Left colon (tissue), 2 donors: ENCODE results near the gene ZNF232. TPM values are rescaled to one million over a fixed set of nuclear protein-coding genes. Genes with fewer than 3 reads are reported as not detected.

Source experiments
- total RNA-seq, 2 donors: library from RNA; stranded (reverse); fragmentation: NEBNext Ultra II Directional; extraction: Animal tissue kit (Norgen Biotek cat#: 25700); gene quantifications; one replicate each; pipeline ENCODE4 v1.2.1, GENCODE V29; 2021
- donor health status: DM: no; HTN: no; CAD: no.
- donor health status: DM: yes; HTN: yes; CAD: no.

Gene ZNF232
- total RNA-seq, 2 donors from 2014 or later: 7.1 to 7.7 TPM

Other genes with a start within 250 kb of the ZNF232 start
- 1 to 10 TPM; 1.3 to 1.8 TPM for gene C17orf107, start 212.3 kb downstream of the ZNF232 start, total RNA-seq
- under 1 TPM; 0.43 to 0.81 TPM for gene CHRNE, start 208.8 kb downstream of the ZNF232 start, total RNA-seq
- not detected for gene GP1BA, start 179.6 kb downstream of the ZNF232 start, total RNA-seq
- 10 to 100 TPM; 77.5 to 90.0 TPM for gene SLC25A11, start 171.8 kb downstream of the ZNF232 start, total RNA-seq
- 100 to 1,000 TPM in 1 of 2 donors, 10 to 100 TPM in 1; 96.5 to 105 TPM for gene RNF167, start 171.6 kb downstream of the ZNF232 start, total RNA-seq
- 100 to 1,000 TPM; 720 to 812 TPM for gene PFN1, start 163.3 kb downstream of the ZNF232 start, total RNA-seq
- 1 to 10 TPM; 7.3 to 8.9 TPM for gene ENO3, start 160.8 kb downstream of the ZNF232 start, total RNA-seq
- gene SPAG7, start 144.1 kb downstream of the ZNF232 start, total RNA-seq: 10 to 100 TPM; 49.3 to 68.2 TPM
- gene CAMTA2, start 124.2 kb downstream of the ZNF232 start, total RNA-seq: 10 to 100 TPM; 49.1 to 52.2 TPM
- 1 to 10 TPM; 1.9 TPM for gene INCA1, start 114.4 kb downstream of the ZNF232 start, total RNA-seq
- 100 to 1,000 TPM; 212 to 226 TPM for gene KIF1C, start 113.9 kb downstream of the ZNF232 start, total RNA-seq
- 1 to 10 TPM; 2.4 to 2.5 TPM for gene SLC52A1, start 76.5 kb downstream of the ZNF232 start, total RNA-seq
- gene ZFP3, start 33.4 kb downstream of the ZNF232 start, total RNA-seq: 1 to 10 TPM; 8.0 to 8.6 TPM
- under 1 TPM; 0.08 to 0.12 TPM for gene USP6, start 4.2 kb upstream of the ZNF232 start, total RNA-seq
- gene ZNF594, start 80.0 kb upstream of the ZNF232 start, total RNA-seq: 1 to 10 TPM; 3.7 to 3.9 TPM
- 1 to 10 TPM in 1 of 2 donors, under 1 TPM in 1; 0.64 to 2.3 TPM for gene SCIMP, start 123.0 kb upstream of the ZNF232 start, total RNA-seq
- 10 to 100 TPM; 28.1 to 29.1 TPM for gene RABEP1, start 170.4 kb upstream of the ZNF232 start, total RNA-seq